SK-N-SH treated with all-trans-retinoic acid at 6 μM for 48 hours (cell line): ENCODE data around the gene HTD2.
"Not testable (repeated sequence)": the region's sequence is repeated elsewhere in the genome, so short reads cannot be mapped to it uniquely, and the experiment has no call there.

Experiments
- CREB5 ChIP-seq: fragments of 250-450 bp; sonication (Bioruptor Pico); IDR thresholded peaks from 2 replicates; pipeline ENCODE4 v1.5.1; 2020; ENCODE audit warnings: low read depth, mild to moderate bottlenecking, moderate library complexity
- PATZ1 ChIP-seq: fragments of 250-450 bp; sonication (Bioruptor Pico); IDR thresholded peaks from 2 replicates; pipeline ENCODE4 v1.8.0; 2020; ENCODE audit warnings: mild to moderate bottlenecking, moderate library complexity, borderline replicate concordance
- ZC3H10 ChIP-seq: fragments of 250-450 bp; sonication (Bioruptor Pico); IDR thresholded peaks from 2 replicates; pipeline ENCODE4 v1.5.1; 2021; ENCODE audit warnings: mild to moderate bottlenecking, moderate library complexity
- ZFP3 ChIP-seq: fragments of 250-450 bp; sonication (Bioruptor Pico); IDR thresholded peaks from 2 replicates; pipeline ENCODE4 v1.5.0; 2020; ENCODE audit warnings: mild to moderate bottlenecking, moderate library complexity
- ZFP30 ChIP-seq: fragments of 450-650 bp; formaldehyde crosslinking; IDR thresholded peaks from 2 replicates; pipeline ENCODE4 v1.5.0; 2022; ENCODE audit warnings: mild to moderate bottlenecking, moderate library complexity
- ZNF565 ChIP-seq: fragments of 450-650 bp; formaldehyde crosslinking; conservative IDR thresholded peaks from 2 replicates; pipeline ENCODE4 v1.5.0; 2020; ENCODE audit warnings: low read depth, mild to moderate bottlenecking, moderate library complexity
- ZNF8 ChIP-seq: fragments of 450-650 bp; formaldehyde crosslinking; IDR thresholded peaks from 2 replicates; pipeline ENCODE4 v1.5.0; 2020; ENCODE audit warnings: mild to moderate bottlenecking, moderate library complexity

- not testable (repeated sequence) for TF ChIP-seq CREB5; PATZ1 (CRISPR knock-in tag); ZNF565 (CRISPR knock-in tag); ZC3H10 (CRISPR knock-in tag); ZFP3; ZFP30 (CRISPR knock-in tag); ZNF8
Observed at GRCh38 chr3:58339146-58339545, 32.8 kb downstream of the HTD2 start.
